HG03280 (cell line): ENCODE data around the gene INTS7.
A peak's percentile ranks its signal among the peaks of the same experiment; 100 is the strongest.
"Not testable (repeated sequence)": the region's sequence is repeated elsewhere in the genome, so short reads cannot be mapped to it uniquely, and the experiment has no call there.

Experiments
- ATAC-seq: cut with Tn5 transposase; IDR thresholded peaks from one replicate; pipeline ENCODE4 v1.9.1; 2021; ENCODE audit warnings: mild to moderate bottlenecking, moderate library complexity; ENCODE audit not compliant: unreplicated experiment

Gene INTS7

DNA sequence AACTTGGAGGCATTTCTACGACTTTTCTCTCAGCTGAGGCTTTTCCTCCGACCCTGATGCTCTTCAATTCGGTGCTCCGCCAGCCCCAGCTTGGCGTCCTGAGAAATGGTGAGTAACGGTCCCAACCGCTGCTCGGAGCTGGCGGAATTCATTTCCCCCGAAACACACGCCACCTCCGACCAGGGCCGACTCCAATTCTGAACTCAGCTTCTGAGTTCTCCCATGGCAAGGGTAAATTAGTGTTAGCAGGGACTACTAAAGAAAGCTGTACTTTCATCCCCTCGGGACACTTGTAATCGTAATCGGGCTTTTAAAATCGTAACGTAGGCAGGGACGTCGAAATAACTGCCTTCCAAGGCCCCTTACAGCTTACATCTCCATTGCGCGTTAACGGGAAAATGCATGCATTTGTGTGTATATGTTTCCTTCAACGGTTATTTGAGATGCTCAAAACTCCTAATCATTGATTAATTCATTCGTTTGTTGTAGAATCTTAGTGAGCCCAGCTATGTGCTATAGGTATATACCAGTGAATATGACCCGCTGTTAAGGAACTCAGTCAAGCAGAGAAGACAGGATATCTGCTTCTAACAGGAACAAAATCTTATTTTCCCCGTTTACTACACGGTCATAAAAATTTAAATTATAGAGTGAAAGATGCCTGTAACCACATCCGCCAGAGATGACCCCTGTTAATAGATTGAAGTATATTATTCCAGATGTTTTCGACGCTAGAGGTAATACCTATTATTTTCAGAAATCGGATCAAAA is 663 bp upstream of the INTS7 start:
- ATAC-seq: peak; percentile 8

DNA sequence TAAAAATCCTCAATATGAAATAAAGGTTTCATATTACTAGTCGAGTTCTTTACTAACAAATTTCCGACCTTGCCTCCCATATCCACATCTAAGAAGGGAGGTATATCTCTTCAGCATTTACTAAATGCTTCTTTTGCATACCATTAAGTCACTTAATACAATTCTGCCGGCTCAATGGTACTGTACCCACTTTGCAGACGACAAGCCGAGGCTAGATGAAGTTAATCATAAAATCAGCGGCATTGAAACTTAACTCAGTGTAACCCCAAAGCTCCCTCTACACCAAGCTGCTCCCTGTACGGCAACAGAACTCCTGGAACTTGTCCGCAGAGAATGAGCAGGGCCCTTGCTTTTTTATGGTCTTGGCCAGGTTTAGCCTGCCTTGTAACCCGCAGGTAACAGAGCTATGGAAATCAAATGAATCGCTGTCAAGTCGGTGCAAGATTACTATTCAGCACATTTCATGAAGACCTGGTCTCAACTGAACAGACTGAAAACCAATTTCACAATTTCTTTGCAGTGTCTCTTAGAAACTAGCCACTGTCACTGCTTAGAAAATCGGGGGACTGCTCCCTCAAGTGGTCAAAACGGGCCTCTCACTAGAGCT is 738 bp downstream of the INTS7 start:
- ATAC-seq: peak; percentile 9

DNA sequence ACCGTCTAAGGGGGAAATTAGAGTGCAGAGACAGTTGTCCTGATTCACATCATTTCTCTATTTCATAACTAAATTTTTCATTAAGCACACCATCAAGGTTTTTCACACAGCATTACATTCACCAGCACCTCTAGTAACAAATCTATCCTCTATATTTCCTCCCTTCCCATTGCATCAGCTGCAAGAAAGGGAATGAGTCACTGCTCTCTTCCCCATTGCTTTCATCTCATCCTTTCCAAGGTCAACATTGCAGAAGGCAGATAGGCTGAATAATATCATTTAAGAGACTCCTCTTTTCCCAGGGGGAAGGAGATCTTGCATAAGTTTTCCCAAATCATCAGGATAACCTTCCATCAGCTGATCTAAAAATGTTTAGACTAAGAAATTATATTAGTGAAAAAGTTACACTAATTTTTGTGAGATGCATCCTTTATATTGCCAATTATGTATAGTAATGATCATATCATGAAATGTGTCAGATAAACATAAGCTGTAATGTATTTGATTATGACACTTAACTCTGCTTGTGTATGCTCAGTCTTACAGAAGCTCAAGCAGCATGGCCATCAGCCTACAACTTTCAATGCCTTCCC is 4.3 kb downstream of the INTS7 start:
- no peak for ATAC-seq

DNA sequence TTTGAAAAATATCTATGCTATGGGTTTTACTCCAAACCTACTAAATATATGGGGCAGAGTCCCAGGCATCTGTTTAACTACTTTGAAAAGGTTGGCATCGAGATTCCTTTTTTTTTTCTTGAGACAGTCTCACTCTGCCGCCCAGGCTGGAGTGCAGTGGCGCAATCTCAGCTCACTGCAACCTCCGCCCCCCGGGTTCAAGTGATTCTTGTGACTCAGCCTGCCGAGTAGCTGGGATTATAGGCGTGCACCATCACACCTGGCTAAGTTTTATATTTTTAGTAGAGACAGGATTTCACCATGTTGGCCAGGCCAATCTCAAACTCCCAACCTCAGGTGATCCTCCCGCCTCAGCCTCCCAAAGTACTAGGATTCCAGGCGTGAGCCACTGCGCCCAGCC is 7.6 kb downstream of the INTS7 start:
- not testable (repeated sequence) for ATAC-seq

DNA sequence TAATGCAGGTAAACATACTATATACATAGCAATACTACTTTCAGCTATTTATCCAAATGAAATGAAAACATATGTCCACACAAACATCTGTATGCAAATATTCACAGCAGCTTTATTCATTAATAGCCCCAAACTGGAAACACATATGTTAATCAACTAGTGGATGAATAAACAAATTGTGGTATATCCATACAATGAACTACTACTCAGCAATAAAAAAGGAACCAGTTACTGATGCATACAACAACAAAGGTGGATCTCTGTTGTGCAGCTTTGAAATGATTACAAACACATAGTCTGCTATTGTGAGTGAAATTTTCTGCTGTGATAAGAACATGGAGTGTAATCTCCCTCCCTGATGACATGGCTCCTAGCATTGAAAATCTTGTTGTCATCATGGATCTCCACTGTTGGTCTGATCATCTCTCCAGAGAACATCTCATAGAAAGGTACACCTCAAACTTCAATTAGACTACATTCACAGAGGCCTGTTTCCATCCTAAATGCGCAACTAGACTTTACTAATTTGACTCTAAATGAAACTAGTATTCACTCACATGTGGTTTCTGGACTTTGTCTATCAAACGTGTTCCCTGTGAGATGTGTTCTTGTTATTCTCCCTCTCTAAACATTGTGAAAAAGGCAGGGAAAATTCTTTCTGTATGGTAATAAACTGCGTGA is 10.7 kb downstream of the INTS7 start:
- ATAC-seq: no peak

DNA sequence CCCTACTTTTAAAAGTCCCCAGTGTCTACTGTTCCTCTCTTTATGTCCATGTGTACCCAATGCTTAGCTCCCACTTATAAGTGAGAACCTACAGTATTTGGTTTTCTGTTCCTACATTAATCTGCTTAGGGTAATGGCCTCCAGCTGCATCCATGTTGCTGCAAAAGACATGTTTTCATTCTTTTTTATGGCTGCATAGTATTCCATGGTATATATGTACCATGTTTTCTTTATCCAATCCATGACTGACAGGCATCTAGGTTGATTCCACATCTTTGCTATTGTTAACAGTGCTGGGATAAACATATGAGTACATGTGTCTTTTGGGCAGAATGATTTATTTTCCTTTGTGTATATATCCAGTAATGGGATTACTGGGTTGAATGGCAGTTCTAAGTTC is 12.4 kb downstream of the INTS7 start:
- ATAC-seq: not testable (repeated sequence)

DNA sequence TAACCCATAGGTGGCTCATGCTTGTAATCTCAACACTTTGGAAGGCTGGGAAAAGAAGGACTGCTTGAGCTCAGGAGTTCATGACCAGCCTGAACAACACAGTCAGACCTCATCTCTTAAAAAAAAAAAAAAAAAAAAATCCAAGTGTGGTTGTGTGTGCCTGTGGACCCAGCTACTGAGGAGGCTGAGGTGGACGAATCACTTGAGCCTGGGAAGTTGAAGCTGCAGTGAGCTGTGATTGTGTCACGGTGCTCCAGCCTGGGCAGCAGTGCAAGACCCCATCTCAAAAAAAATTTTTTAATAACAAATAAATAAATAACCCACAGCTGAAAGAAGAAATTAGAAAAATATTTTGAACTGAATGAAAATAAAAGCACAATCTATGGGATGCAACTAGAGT is 13.8 kb downstream of the INTS7 start:
- ATAC-seq: no peak

DNA sequence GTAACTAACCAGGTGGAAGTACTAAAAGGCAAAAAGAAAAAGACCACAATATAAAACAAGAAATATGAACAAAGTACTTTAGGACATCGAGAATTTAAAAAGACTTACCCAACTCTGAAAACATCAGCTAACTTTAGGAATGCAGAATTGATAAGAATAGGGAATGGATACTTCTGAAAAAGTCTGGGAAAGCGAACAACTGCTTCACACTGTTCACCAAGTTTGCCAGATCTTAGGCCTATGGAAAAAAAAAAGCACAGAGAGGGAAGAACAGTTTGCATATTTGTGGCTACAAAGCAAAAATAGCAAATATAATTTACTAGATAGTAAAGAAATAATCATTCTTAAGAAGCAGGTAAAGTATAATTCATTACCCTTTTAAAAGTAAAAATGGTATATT is 14.4 kb downstream of the INTS7 start:
- ATAC-seq: no peak

DNA sequence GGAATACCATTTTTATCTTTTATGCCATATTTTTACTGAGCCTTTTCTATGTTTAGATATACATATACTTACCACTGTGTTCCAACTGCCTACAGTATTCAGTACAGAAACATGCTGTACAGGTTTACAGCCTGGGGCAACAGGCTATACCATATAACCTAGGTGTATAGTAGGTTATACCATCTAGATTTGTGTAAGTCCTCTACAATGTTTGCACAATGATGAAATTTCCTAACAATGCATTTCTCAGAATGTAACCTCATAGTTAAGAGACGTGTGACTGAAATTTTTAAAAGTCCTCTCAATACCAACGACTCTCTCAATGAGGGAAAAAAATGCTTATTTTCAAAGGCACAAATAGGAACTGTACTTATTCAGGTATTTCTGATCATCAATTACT is 21.7 kb downstream of the INTS7 start:
- no peak for ATAC-seq

DNA sequence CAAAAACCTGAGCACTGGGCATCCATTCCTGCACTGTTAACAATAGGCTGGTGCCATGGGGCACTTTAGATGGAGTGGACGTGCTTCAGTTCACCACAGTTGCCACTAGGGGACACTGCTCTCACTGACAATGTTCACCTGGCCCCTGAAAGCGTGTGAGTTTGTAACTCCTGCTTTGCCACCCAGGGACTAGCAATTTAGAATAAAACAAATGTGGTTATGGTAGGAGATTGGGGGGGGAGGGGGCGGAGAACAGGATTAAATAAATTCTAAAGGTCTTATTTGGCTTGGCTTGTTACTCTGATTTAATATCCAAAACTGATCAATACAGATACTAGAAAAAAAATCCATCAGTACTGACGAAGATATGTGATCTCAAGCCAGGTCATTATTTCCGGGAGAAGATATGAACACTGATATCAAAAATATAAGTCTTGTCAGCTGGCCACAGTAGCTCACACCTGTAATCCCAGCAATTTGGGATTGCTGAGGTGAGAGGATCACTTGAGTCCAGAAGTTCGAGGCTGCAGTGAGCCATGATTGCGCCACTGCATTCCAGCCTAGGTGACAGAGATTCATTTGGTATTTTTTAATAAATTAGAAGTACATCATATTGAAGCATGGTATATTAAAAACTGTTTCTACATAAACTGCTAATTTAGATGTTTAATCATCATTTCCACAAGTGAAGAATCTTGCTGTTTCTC is 23.2 kb downstream of the INTS7 start:
- ATAC-seq: peak; percentile 85

DNA sequence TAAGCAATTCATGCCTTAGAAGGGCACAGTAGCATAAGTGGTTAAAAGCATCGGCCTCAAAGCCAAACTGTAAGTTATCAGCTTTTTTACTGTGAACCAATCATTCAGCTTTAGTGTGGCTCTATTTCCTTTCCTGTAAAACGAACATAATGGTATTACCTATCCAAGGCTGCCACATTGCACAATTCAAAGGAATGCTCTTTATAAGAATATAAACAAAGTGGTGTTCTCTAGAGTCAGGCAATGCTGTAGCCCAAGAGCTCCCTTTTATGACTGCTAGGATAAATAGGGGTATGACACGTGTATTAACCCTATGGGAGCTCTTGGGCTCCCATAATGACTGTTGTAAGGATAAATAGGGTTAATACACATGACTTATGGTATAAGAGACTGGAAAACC is 25.4 kb downstream of the INTS7 start:
- no peak for ATAC-seq

DNA sequence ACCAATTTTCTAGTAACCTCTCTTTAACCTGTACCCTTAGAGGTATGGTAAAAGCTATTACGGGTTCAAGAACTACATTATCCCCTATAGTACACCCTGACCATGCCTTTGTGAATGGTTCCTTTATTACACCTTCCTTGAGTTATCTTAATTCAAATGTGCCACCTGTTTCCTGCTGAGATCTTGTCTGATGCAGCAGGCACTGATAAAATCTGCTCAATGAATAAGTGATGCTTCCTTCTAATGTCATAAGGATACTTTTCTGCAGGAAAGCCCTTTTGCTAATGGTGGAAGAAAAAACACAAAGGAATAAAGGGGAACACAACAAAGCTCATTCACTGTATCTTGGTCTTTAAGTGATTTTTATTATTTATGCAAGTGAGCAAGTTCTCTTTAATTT is 25.8 kb downstream of the INTS7 start:
- ATAC-seq: no peak

DNA sequence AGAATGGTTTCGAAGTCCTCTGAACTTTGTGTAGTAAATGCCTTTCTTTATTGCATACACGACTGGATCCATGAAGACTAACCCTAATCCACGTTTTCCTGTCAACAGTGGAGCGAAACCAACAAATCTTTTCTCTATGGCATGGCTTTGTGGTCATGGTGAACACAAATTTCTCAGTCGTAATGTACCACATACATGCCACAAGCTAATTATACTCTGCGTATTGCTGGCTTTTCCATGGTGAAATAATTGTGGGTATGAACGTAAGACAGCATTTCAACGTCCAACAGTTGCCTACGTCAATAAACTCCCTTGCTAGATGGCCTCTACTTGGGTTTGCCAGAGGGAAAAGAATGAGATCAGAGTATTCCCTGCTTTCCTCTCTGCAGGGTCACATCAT is 27.5 kb downstream of the INTS7 start:
- no peak for ATAC-seq

DNA sequence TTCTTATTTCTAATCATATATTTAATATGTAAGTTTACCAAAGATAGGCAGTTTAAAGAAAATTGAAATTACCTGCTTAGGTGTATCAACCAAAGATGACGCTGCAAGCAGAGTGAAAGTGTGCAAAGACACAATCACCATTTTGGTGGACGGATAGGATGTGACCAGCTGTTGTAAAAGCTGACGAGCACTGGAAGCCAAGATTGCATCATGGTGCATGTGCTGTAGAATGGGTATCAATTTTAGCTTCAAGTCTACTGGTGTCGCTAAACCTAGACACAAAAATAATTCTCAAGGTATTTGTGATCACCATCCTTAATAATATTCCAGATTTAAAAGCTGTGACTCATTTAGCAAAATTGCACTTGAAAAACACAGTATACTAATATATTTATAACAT is 28.2 kb downstream of the INTS7 start:
- ATAC-seq: no peak

DNA sequence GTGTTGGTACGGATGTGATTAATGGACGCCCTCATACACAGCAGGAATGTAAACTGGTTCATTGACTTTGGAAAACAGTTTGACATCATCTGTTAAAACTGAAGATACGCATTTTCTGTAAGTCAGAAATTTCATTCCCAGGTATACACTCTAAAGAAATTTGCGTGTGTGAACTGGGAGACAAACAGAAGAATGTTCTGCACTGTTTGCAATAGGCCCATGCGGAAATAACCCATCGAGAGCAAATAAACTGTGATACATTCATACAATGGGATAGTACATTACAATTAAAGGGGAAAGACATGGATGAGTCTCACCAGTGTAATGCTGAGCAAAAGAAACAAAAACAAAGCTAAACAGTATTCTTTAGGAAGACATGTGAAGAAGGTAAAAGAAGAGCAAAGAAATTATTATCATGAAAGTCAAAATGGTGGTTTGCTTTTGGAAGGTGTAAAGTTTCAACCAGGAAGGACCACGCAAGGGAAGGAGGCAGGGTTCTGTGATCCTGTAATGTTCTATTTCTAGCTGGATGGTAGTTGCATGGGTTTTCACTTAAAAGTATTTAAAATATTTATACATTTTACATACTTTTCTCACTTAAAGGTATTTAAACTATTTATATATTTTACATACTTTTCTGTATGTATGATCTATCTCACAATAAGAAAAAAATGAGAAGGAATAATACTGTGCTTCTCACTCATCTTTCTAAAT is 30.3 kb downstream of the INTS7 start:
- ATAC-seq: no peak

DNA sequence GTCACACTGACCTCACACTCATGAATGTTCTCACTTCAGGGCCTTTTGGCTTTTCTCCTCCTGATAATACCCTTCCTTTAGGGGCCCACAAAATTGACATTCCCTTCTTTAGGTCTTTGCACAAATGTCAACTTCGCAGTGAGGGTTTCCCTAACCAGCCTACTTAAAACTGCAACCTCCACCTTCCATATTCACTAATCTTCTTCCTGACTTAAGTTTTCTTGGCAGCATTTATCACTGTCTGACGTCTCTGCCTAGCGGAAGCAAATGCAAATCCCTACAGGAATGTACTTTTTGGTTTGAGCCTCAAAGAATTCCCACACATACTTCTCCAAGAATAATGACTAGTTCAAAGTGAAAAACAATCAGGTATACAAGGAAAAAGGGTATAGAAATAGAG is 32.8 kb downstream of the INTS7 start:
- no peak for ATAC-seq

DNA sequence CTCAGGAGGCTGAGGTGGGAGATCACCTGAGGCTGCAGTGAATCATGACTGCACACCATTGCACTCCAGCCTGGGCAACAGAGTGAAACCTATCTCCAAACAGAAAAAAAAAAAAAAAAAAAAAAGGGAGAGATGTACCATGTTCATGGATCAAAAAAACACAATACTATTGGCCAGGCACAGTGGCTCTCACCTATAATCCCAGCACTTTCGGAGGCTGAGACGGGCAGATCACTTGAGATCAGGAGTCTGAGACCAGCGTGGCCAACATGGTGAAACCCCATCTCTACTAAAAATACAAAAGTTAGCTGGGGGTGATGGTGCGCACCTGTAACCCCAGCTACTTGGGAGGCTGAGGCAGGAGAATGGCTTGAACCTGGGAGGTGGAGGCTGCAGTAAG is 37.9 kb downstream of the INTS7 start:
- ATAC-seq: not testable (repeated sequence)

DNA sequence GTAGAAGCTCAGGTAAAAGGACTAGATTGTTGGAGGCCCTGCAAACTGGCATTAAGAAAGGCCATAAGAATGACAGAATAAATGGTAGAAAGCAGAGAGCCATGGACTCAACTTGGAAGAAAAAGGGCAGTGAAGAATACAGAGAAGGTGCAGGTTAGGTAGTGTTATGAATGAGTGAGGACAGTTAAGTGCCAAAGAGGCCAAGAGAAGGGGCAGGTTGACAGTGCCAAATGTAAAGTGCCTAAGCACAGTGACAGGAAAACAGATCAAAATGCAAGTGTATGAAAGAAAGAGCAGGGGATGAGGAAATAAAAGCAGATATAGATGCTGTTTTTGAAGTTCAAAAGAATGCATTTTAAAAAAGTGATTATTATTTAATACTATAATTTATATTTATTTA is 43.7 kb downstream of the INTS7 start:
- no peak for ATAC-seq

DNA sequence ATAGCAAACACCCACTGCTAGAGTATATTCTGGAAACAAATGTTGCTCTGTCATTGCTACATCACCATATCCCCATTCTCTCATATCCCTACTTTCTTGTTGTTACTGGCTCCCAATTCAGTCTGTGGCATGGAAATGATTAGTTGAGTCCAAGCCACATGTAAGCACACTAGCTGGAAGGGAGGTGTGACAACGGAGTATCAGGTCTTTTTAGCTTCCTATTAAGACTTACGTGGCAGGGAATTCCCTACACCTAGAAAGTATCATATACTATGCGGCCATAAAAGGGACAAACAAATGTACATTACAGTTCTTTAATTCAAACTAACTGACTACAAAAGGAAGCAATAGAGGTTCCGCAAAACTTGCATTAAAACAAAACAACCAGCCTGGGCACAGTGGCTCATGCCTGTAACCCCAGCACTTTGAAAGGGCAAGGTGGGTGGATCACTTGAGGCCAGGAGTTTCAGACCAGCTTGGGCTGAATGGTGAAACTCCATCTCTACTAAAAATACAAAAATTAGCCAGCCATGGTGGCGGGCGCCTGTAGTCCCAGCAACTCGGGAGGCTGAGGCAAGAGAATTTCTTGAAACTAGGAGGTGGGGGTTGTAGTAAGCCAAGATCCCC is 48.6 kb downstream of the INTS7 start:
- ATAC-seq: no peak
